ENCODE measurements around the gene SLC27A3.

DNA sequence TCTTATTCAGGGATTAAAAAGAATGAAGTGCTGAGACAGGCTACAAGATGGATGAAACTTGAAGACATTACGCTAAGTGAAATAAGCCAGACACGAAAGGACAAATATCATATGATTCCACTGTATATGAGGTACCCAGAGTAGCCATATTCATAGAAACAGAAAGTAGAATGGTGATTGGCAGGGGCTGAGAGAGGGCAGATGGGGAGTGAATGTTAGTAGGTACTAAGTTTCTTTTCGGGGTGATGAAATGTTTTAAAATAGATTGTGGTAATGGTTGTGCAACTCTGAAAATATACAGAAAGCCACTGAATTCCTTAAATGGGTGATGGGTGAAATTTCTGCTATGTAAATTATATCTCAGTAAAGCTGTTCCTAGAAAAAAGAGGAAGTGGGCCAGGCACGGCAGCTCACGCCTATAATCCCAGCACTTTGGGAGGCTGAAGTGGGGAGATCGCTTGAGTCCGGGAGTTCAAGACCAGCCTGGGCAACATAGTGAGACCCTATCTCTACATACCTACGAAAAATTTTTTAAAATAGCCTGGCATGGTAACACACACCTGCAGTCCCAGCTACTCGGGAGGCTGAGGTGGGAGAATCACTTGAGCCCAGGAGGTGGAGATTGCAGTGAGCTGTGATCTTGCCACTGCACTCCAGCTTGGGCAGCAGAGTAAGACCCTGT lies 15.9 kb downstream of the SLC27A3 start:
- TF ChIP-seq, protein P1, sequence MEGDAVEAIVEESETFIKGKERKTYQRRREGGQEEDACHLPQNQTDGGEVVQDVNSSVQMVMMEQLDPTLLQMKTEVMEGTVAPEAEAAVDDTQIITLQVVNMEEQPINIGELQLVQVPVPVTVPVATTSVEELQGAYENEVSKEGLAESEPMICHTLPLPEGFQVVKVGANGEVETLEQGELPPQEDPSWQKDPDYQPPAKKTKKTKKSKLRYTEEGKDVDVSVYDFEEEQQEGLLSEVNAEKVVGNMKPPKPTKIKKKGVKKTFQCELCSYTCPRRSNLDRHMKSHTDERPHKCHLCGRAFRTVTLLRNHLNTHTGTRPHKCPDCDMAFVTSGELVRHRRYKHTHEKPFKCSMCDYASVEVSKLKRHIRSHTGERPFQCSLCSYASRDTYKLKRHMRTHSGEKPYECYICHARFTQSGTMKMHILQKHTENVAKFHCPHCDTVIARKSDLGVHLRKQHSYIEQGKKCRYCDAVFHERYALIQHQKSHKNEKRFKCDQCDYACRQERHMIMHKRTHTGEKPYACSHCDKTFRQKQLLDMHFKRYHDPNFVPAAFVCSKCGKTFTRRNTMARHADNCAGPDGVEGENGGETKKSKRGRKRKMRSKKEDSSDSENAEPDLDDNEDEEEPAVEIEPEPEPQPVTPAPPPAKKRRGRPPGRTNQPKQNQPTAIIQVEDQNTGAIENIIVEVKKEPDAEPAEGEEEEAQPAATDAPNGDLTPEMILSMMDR (IDR thresholded peaks at IDR 0.05) = no peak
- TF ChIP-seq KAT7 (CRISPR knock-in tag; IDR thresholded peaks at IDR 0.05; ENCODE audit: borderline replicate concordance) = no peak
- TF ChIP-seq, protein P2, sequence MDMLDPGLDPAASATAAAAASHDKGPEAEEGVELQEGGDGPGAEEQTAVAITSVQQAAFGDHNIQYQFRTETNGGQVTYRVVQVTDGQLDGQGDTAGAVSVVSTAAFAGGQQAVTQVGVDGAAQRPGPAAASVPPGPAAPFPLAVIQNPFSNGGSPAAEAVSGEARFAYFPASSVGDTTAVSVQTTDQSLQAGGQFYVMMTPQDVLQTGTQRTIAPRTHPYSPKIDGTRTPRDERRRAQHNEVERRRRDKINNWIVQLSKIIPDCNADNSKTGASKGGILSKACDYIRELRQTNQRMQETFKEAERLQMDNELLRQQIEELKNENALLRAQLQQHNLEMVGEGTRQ (CRISPR knock-in tag; IDR thresholded peaks at IDR 0.05) = no peak
